ENCODE measurements around the gene FRMPD4. TPM values are rescaled to one million over a fixed set of nuclear protein-coding genes. Genes with fewer than 3 reads are reported as not detected.

Gene FRMPD4
- total and polyA plus RNA-seq, 2 of the 13 experiments (the other 11 are each of a cell fraction or from before 2014, with no cell fraction given): not detected

DNA sequence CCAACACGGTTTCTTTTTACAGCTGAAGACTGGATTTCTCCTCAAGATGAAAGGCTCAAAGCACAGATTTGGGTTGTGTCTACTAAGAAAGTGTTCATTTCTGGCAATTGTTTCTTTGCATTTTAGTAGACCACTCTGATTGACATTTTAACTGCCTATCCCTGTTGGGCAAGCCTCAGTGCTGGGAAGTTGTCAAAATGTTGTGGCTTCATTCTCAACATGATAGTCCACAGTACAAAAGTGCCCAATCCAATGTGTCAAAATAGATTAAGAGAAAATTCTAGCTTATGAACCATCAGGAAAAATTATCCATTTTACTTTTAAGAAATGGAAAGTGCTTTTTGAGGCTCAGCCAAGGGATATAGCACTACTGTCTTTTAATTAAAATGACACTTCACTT, 329.0 kb downstream of the FRMPD4 start (continued):
- TF ChIP-seq, protein P1, sequence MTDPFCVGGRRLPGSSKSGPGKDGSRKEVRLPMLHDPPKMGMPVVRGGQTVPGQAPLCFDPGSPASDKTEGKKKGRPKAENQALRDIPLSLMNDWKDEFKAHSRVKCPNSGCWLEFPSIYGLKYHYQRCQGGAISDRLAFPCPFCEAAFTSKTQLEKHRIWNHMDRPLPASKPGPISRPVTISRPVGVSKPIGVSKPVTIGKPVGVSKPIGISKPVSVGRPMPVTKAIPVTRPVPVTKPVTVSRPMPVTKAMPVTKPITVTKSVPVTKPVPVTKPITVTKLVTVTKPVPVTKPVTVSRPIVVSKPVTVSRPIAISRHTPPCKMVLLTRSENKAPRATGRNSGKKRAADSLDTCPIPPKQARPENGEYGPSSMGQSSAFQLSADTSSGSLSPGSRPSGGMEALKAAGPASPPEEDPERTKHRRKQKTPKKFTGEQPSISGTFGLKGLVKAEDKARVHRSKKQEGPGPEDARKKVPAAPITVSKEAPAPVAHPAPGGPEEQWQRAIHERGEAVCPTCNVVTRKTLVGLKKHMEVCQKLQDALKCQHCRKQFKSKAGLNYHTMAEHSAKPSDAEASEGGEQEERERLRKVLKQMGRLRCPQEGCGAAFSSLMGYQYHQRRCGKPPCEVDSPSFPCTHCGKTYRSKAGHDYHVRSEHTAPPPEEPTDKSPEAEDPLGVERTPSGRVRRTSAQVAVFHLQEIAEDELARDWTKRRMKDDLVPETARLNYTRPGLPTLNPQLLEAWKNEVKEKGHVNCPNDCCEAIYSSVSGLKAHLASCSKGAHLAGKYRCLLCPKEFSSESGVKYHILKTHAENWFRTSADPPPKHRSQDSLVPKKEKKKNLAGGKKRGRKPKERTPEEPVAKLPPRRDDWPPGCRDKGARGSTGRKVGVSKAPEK (CRISPR knock-in tag; IDR thresholded peaks at IDR 0.05; ENCODE audit: borderline replicate concordance): no peak
- no peak for TF ChIP-seq PRMT3 (CRISPR knock-in tag; IDR thresholded peaks at IDR 0.05; ENCODE audit: borderline replicate concordance, low read depth)

DNA sequence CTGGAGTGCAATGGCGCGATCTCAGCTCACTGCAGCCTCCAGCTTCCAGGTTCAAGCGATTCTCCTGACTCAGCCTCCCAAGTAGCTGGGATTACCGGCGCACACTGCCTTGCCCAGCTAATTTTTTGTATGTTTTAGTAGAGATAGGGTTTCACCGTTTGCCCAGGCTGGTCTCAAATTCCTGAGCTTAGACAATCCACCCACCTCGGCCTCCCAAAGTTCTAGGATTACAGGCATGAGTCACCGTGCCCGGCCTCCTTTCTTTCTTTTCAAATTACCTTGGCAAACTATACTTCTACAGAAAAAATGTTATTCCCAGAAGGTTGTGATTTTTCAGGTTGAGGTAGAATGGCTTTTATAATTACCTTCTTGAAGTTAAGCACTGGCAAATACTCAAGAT, 331.0 kb downstream of the FRMPD4 start:
- in situ Hi-C loops (cut with HindIII; ENCODE audit: extremely low pct_ligation_motif_present, low pct_unique_long_range_greater_than_20kb) (no loop called here), intact Hi-C loops (cut with micrococcal nuclease; ENCODE audit: unreplicated experiment) (no loop called here)
- H3K4me1 ChIP-seq (ENCODE audit: insufficient read depth, low read length): no peaks in the 10 kb centered on the region
- no peak overlapping the region for H3K4me3 ChIP-seq (replicated peaks in 1 of 3; ENCODE audit: insufficient read depth in 1 of 3, low read depth in 2 of 3, low read length in 3 of 3)
- DNase-seq (ENCODE audit: low spot score): no peak
- no peak overlapping the region for H3K9ac ChIP-seq (ENCODE audit: insufficient read depth, low read depth, low read length)
- no peak overlapping the region for H2AFZ ChIP-seq (ENCODE audit: low read length)
- no peak overlapping the region for H3K4me2 ChIP-seq (ENCODE audit: low read depth, low read length)
- no peak for TF ChIP-seq ZNF496 (CRISPR knock-in tag; IDR thresholded peaks at IDR 0.05; ENCODE audit: insufficient replicate concordance)
- 23% methylated on average over 7 of the region's 9 CpGs for WGBS (ENCODE audit: low lambda C conversion rate)
- H3K27ac ChIP-seq (ENCODE audit: extremely low read length, insufficient read depth, low read length): no peak overlapping the region
- ATAC-seq: no peak
- H3K27me3 ChIP-seq (ENCODE audit: control insufficient read depth in 1 of 2, insufficient read depth in 2 of 2, low read length in 2 of 2): no peaks in the 10 kb centered on the region
- no peaks in the 10 kb centered on the region for H3K79me2 ChIP-seq (ENCODE audit: insufficient read depth, low read length)
- FAIRE-seq: no peak
- no peaks in the 10 kb centered on the region for H3K9me3 ChIP-seq (ENCODE audit: low read length)
- H3K36me3 ChIP-seq (replicated peaks in 1 of 2; ENCODE audit: control insufficient read depth in 1 of 2, insufficient read depth in 2 of 2, low read length in 2 of 2): no peaks in the 10 kb centered on the region
- ChIA-PET CTCF (ENCODE audit: low intra/inter-chr PET ratio, low total read pairs) (no interaction called here), POLR2A (no interaction called here)
- H4K20me1 ChIP-seq (ENCODE audit: insufficient read depth, low read length): no peaks in the 10 kb centered on the region
- no TSS peak for BruUV-seq (replicated peaks)

DNA sequence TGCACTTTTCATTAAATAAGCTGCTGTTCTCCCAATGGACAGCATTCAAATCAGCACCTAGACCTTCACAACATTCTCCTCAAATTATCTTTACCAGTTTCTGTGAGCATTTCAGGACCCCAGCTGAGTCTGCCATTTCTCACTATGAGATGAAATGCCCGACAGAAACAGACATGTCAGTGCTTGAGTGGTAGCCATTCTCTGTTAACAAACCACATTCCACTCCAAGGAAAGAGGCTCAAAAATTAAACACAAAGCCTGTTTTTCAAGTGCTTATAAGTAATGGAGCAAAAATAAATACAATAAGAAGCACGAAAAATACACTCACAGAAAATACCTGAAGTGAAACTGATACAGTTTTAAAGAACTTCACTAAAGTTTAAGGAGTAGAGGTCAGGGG, 332.8 kb downstream of the FRMPD4 start:
- in situ Hi-C loops (cut with HindIII; ENCODE audit: extremely low pct_ligation_motif_present, low pct_unique_long_range_greater_than_20kb): no loop called here
- Histone ChIP-seq H3K36me3 (replicated peaks in 1 of 2; ENCODE audit: control insufficient read depth in 1 of 2, insufficient read depth in 2 of 2, low read length in 2 of 2) (no peaks in the 10 kb centered on the region), H3K9ac (ENCODE audit: insufficient read depth, low read depth, low read length) (no peak overlapping the region), H3K79me2 (ENCODE audit: insufficient read depth, low read length) (no peaks in the 10 kb centered on the region), H3K4me3 (replicated peaks in 1 of 3; ENCODE audit: insufficient read depth in 1 of 3, low read depth in 2 of 3, low read length in 3 of 3) (no peak overlapping the region), H3K4me2 (ENCODE audit: low read depth, low read length) (no peak overlapping the region), H3K27me3 (ENCODE audit: control insufficient read depth in 1 of 2, insufficient read depth in 2 of 2, low read length in 2 of 2) (no peaks in the 10 kb centered on the region), H2AFZ (ENCODE audit: low read length) (no peak overlapping the region), H3K4me1 (ENCODE audit: insufficient read depth, low read length) (no peaks in the 10 kb centered on the region), H3K27ac (ENCODE audit: extremely low read length, insufficient read depth, low read length) (no peak overlapping the region), H4K20me1 (ENCODE audit: insufficient read depth, low read length) (no peaks in the 10 kb centered on the region), H3K9me3 (ENCODE audit: low read length) (no peaks in the 10 kb centered on the region)
- no TSS peak for BruUV-seq (replicated peaks)
- ChIA-PET POLR2A (no interaction called here), CTCF (ENCODE audit: low intra/inter-chr PET ratio, low total read pairs) (no interaction called here)
- 0% methylated on average over 2 of the region's 2 CpGs for WGBS (ENCODE audit: low lambda C conversion rate)
- no peak for FAIRE-seq
- DNase-seq (ENCODE audit: low spot score): no peak
- TF ChIP-seq, protein P2, sequence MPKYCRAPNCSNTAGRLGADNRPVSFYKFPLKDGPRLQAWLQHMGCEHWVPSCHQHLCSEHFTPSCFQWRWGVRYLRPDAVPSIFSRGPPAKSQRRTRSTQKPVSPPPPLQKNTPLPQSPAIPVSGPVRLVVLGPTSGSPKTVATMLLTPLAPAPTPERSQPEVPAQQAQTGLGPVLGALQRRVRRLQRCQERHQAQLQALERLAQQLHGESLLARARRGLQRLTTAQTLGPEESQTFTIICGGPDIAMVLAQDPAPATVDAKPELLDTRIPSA (CRISPR knock-in tag; IDR thresholded peaks at IDR 0.05; ENCODE audit: borderline replicate concordance): no peak
- no peak for TF ChIP-seq CBX2 (IDR thresholded peaks at IDR 0.05; ENCODE audit: low read depth, low read length)
- TF ChIP-seq CBX2 (CRISPR knock-in tag; IDR thresholded peaks at IDR 0.05; ENCODE audit: low read depth): no peak
- TF ChIP-seq EED (CRISPR knock-in tag; IDR thresholded peaks at IDR 0.05): no peak
- TF ChIP-seq, protein P3, sequence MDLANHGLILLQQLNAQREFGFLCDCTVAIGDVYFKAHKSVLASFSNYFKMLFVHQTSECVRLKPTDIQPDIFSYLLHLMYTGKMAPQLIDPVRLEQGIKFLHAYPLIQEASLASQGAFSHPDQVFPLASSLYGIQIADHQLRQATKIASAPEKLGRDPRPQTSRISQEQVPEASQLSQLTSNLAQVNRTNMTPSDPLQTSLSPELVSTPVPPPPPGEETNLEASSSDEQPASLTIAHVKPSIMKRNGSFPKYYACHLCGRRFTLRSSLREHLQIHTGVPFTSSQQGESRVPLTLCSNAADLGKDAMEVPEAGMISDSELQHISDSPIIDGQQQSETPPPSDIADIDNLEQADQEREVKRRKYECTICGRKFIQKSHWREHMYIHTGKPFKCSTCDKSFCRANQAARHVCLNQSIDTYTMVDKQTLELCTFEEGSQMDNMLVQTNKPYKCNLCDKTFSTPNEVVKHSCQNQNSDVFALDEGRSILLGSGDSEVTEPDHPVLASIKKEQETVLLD (CRISPR knock-in tag; IDR thresholded peaks at IDR 0.05; ENCODE audit: low read depth): no peak
- TF ChIP-seq RAD51 (IDR thresholded peaks at IDR 0.05; ENCODE audit: borderline replicate concordance): no peak
- TF ChIP-seq GATA4 (IDR thresholded peaks at IDR 0.05; ENCODE audit: borderline replicate concordance, low read depth): no peak
- TF ChIP-seq GLI4 (CRISPR knock-in tag; IDR thresholded peaks at IDR 0.05; ENCODE audit: borderline replicate concordance): no peak
- ATAC-seq: no peak
- intact Hi-C loops (cut with micrococcal nuclease; ENCODE audit: unreplicated experiment): no loop called here

Measured in HepG2 (cell line).